NCI-H460 (cell line): ENCODE results near the gene NBR1. TPM values are rescaled to one million over a fixed set of nuclear protein-coding genes. Genes with fewer than 3 reads are reported as not detected.
"Not testable (repeated sequence)": the region's sequence is repeated elsewhere in the genome, so short reads cannot be mapped to it uniquely, and the experiment has no call there.

Source experiments
- DNase-seq: peaks from one replicate; pipeline ENCODE4 v3.0.0-alpha.2; 2016; ENCODE audit warnings: low read depth; ENCODE audit errors: extremely low read depth
- small RNA-seq, 2 experiments: library from RNA; depleted of rRNA; stranded (forward); fragments of <200 nt; gene quantifications; one replicate each; pipeline ENCODE3, GENCODE V24; 2014
- total RNA-seq: library from RNA; depleted of rRNA; stranded (reverse); fragments of >200 nt; shearing (Covaris generic); gene quantifications from 2 replicates; pipeline ENCODE4 v1.2.3, GENCODE V29; 2014; rRNA removed

NBR1 gene
- total RNA-seq, 1 experiment from 2014 or later, result 78.6 TPM

GRCh38 chr17:43240596-43241352 is 69.8 kb downstream of the NBR1 start:
- not testable (repeated sequence) for DNase-seq

- not testable (repeated sequence) for DNase-seq
Measured at GRCh38 chr17:43246456-43246855, 75.4 kb downstream of the NBR1 start.

Small RNA genes lying within 50 kb of the gene (small RNA-seq; reads per million reads assigned to genes)
- gene AC060780.2 (0 reads per million in 2 experiments), gene AC060780.3 (0 reads per million in 2 experiments), gene AC135721.1 (0 reads per million in 2 experiments), gene RF00004 (0 reads per million in 2 experiments), gene RNU2-1 (0 reads per million in 2 experiments)

Other genes starting within 250 kb of the NBR1 start
- gene AARSD1, start 206.8 kb upstream of the NBR1 start, total RNA-seq, result 33.0 and 38.7 TPM in 2 replicates
- gene PTGES3L, start 191.1 kb upstream of the NBR1 start, total RNA-seq, result 0.12 TPM in 1 of 2 replicates, not detected in the other
- 7.9 and 10.9 TPM in 2 replicates for gene RUNDC1, start 190.6 kb upstream of the NBR1 start, total RNA-seq
- gene RPL27, start 172.8 kb upstream of the NBR1 start, total RNA-seq, result 2,857 and 2,900 TPM in 2 replicates
- 22.3 and 26.0 TPM in 2 replicates for gene IFI35, start 164.4 kb upstream of the NBR1 start, total RNA-seq
- gene VAT1, start 148.8 kb upstream of the NBR1 start, total RNA-seq, result 164 and 168 TPM in 2 replicates
- not detected in 2 replicates for gene RND2, start 146.0 kb upstream of the NBR1 start, total RNA-seq
- 37.6 and 42.2 TPM in 2 replicates for gene BRCA1, start 45.9 kb upstream of the NBR1 start, total RNA-seq
- 2.0 and 2.5 TPM in 2 replicates for gene TMEM106A, start 40.7 kb downstream of the NBR1 start, total RNA-seq
- gene CCDC200, start 57.4 kb downstream of the NBR1 start, total RNA-seq, result not detected in 2 replicates
- gene RNU2-1, start 62.8 kb downstream of the NBR1 start, total RNA-seq, result not detected in 2 replicates
- gene ARL4D, start 227.8 kb downstream of the NBR1 start, total RNA-seq, result 84.7 and 89.8 TPM in 2 replicates